Colonic mucosa (tissue), 4 donors: ENCODE measurements around the gene SARM1. TPM values are rescaled to one million over a fixed set of nuclear protein-coding genes. Genes with fewer than 3 reads are reported as not detected.

Source experiments
- DNase-seq: peaks from one replicate; pipeline ENCODE4 v3.0.0-alpha.2; 2020
- H3K27ac ChIP-seq: fragments of 200-600 bp; one replicate; pipeline ENCODE4 v1.8.0; 2021
- H3K27me3 ChIP-seq: fragments of 200-600 bp; one replicate; pipeline ENCODE4 v1.8.0; 2021
- H3K36me3 ChIP-seq: fragments of 200-600 bp; one replicate; pipeline ENCODE4 v1.8.0; 2021
- H3K4me1 ChIP-seq: fragments of 200-600 bp; one replicate; pipeline ENCODE4 v1.8.0; 2021; ENCODE audit warnings: mild to moderate bottlenecking
- H3K4me3 ChIP-seq: fragments of 200-600 bp; one replicate; pipeline ENCODE4 v1.8.0; 2021
- H3K9ac ChIP-seq, 2 donors: one replicate each; pipeline ENCODE4 v1.7.0; 2013; ENCODE audit warnings: control low read depth in 2 of 2, low read depth in 2 of 2, low read length in 2 of 2
- H3K9me3 ChIP-seq: fragments of 200-600 bp; one replicate; pipeline ENCODE4 v1.8.0; 2021
- intact Hi-C: fragments of 100-400 bp; cut with DNase I; formaldehyde crosslinking; loops from one replicate; pipeline ENCODE4 v1.14.1; 2022
- total RNA-seq, 2 donors: library from RNA; stranded (reverse); fragmentation: NEBNext Ultra II Directional in 1 of 2; extraction: Animal tissue kit (Norgen Biotek cat#: 25700) in 1 of 2; gene quantifications; one replicate each; pipeline ENCODE4 v1.2.1, GENCODE V29; 2021
- TF ChIP-seq, protein P1 (sequence below): fragments of 200-600 bp; IDR thresholded peaks from one replicate; pipeline ENCODE4 v1.8.0; 2022; ENCODE audit warnings: antibody characterized with exemption, mild to moderate bottlenecking
- donor health status: healthy.
- donor health status: DM: no; HTN: no; CAD: no.
- donor health status: DM: no; HTN: no; CAD: no.

The SARM1 gene
- total RNA-seq, 2 donors from 2014 or later: 7.7 to 10.8 TPM

DNA sequence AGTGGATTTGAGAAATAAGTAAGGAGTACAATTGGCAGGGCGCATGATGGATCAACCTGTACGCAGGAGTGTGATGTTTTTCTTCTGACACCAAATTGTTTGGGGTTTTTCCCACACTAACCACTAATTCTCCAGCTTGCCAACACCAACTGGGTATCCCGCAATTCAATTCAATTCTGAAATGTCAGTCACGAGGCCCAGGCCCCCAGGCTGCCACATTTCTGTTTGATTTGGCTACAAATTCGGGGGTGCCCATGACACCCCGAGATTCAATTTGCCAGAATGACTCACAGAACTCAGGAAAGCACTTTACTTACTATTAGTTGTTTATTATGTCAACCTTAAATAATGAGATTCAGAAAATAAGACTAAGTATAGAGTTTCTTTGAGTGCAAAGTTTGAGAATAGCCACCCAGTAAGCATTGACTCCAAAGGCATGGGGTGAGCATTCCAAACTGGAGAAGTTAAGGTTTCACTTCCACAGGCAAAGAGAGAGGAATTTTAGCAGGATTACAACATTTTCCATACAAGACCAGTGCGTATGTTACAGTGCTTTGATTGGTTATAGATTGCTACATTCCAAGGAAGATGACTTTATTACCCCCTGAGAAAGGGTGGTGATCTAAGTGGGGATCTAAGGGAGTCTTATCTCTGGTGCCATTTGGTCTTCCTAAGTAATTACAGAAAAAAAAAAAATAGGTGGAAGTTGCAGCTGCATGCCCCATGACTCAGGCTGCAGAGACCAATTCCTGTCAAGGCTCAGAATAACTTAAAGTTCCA, 23.0 kb downstream of the SARM1 start:
- no peaks in the 10 kb centered on the region for H3K9me3 ChIP-seq
- H3K4me1 ChIP-seq: no peaks in the 10 kb centered on the region
- no peak for DNase-seq
- H3K9ac ChIP-seq: no peak overlapping the region
- no peak overlapping the region for H3K27ac ChIP-seq
- H3K27me3 ChIP-seq: no peaks in the 10 kb centered on the region
- TF ChIP-seq, protein P1, sequence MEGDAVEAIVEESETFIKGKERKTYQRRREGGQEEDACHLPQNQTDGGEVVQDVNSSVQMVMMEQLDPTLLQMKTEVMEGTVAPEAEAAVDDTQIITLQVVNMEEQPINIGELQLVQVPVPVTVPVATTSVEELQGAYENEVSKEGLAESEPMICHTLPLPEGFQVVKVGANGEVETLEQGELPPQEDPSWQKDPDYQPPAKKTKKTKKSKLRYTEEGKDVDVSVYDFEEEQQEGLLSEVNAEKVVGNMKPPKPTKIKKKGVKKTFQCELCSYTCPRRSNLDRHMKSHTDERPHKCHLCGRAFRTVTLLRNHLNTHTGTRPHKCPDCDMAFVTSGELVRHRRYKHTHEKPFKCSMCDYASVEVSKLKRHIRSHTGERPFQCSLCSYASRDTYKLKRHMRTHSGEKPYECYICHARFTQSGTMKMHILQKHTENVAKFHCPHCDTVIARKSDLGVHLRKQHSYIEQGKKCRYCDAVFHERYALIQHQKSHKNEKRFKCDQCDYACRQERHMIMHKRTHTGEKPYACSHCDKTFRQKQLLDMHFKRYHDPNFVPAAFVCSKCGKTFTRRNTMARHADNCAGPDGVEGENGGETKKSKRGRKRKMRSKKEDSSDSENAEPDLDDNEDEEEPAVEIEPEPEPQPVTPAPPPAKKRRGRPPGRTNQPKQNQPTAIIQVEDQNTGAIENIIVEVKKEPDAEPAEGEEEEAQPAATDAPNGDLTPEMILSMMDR: no peak
- intact Hi-C loops: no loop called here
- no peak overlapping the region for H3K4me3 ChIP-seq
- no peaks in the 10 kb centered on the region for H3K36me3 ChIP-seq

DNA sequence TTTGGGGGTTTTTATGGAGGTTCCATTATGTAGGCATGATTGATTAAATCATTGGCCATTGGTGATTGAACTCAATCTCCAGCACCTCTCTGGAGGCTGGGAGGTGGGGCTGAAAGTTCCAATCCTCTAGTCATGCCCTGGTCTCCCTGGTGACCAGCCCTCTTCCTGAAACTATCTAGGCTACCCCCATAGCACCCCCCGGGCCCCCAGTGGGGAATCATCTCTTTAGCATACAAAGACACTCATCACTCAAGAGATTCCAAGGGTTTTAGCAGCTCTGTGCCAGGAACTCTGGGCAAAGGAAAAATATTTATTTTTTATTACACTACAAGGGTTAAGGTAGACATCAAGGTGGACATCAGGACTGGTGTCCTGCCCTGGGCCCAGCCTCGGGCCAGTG, 23.9 kb downstream of the SARM1 start:
- DNase-seq: no peak
- intact Hi-C loops: no loop called here
- TF ChIP-seq, protein P1: no peak
- H3K9ac ChIP-seq: no peak overlapping the region
- H3K36me3 ChIP-seq: no peaks in the 10 kb centered on the region
- no peaks in the 10 kb centered on the region for H3K27me3 ChIP-seq
- H3K4me1 ChIP-seq: no peaks in the 10 kb centered on the region
- no peak overlapping the region for H3K4me3 ChIP-seq
- no peaks in the 10 kb centered on the region for H3K9me3 ChIP-seq
- H3K27ac ChIP-seq: no peak overlapping the region

- Histone ChIP-seq H3K4me1 (no peaks in the 10 kb centered on the region), H3K36me3 (no peaks in the 10 kb centered on the region), H3K27ac (no peak overlapping the region), H3K27me3 (no peaks in the 10 kb centered on the region), H3K4me3 (no peak overlapping the region), H3K9ac (no peak overlapping the region), H3K9me3 (no peaks in the 10 kb centered on the region)
- intact Hi-C loops: no loop called here
- TF ChIP-seq, protein P1: no peak
- DNase-seq: no peak
These were observed 24.5 kb downstream of the SARM1 start for GRCh38 chr17:28395968-28396367.

DNA sequence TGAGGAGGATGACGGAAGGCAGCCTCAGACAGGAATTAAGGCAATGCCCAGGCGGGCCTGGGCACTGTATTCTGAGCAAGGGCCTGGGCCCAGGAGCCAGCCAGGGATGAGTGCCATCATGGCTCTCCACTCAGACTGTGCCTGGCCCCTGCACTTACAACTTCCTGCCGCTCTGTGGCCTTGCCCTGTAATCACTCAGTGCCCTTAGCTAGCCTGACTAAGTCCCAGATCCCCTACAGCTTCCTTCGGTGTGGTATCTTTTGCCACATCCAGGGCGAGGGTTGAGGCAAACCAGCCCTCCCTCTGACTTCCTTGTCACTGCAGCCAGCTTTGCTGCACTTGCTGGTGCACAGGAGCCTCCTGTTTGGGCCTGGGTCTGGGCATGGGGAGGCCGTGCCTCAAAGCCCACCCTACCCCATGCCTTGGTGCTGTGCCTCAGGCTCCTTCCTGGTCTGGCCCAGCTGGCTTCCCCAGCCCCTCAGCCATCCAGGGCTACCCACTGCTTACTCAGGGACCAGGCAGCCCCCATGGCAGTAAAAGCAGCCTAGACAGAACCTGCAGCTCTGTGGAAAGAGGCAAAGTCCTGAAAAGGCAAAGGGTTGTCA, 25.2 kb downstream of the SARM1 start:
- no peak for DNase-seq
- Histone ChIP-seq H3K9ac (no peak overlapping the region), H3K36me3 (no peaks in the 10 kb centered on the region)

GRCh38 chr17:28397275-28397674, 25.8 kb downstream of the SARM1 start:
- H3K9me3 ChIP-seq: no peaks in the 10 kb centered on the region
- intact Hi-C loops: no loop called here
- no peak for DNase-seq
- H3K27ac ChIP-seq: no peak overlapping the region
- no peak overlapping the region for H3K4me3 ChIP-seq
- TF ChIP-seq, protein P1: no peak
- H3K27me3 ChIP-seq: no peaks in the 10 kb centered on the region
- H3K4me1 ChIP-seq: no peaks in the 10 kb centered on the region
- no peak overlapping the region for H3K9ac ChIP-seq
- H3K36me3 ChIP-seq: no peaks in the 10 kb centered on the region

More for the DNA sequence above, 25.2 kb downstream of the SARM1 start:
- no peak overlapping the region for H3K4me3 ChIP-seq
- no peak overlapping the region for H3K27ac ChIP-seq
- intact Hi-C loops: no loop called here
- no peaks in the 10 kb centered on the region for H3K9me3 ChIP-seq
- no peaks in the 10 kb centered on the region for H3K4me1 ChIP-seq
- TF ChIP-seq, protein P1: no peak
- no peaks in the 10 kb centered on the region for H3K27me3 ChIP-seq
